Lower leg skin (tissue), 4 donors: ENCODE data around the gene BFAR. TPM values are rescaled to one million over a fixed set of nuclear protein-coding genes. Genes with fewer than 3 reads are reported as not detected.
"Not testable (repeated sequence)": the region's sequence is repeated elsewhere in the genome, so short reads cannot be mapped to it uniquely, and the experiment has no call there.

Source experiments
- DNase-seq, 2 donors: peaks; one replicate each; pipeline ENCODE4 v3.0.0-alpha.2; 2019; ENCODE audit warnings: low spot score in 2 of 2
- H3K4me3 ChIP-seq: fragments of 200-600 bp; sonication (generic); 2 replicates; pipeline ENCODE4 v1.5.1; 2017; ENCODE audit warnings: mild to moderate bottlenecking, low read depth; ENCODE audit not compliant: poor library complexity, severe bottlenecking
- WGBS, 2 donors: methylation state at CpG; one replicate each; pipeline ENCODE4 v1.1.5; 2018; 5-methylcytosine and 5-hydroxymethylcytosine counted together
- intact Hi-C: fragments of 100-400 bp; cut with DNase I; formaldehyde crosslinking; loops from one replicate; pipeline ENCODE4 v1.15.0; 2023; ENCODE audit warnings: low total_unique reads
- total RNA-seq, 4 donors: library from RNA; depleted of rRNA; stranded (reverse); fragments of >200 nt; gene quantifications; one replicate each; pipeline ENCODE4 v1.1.0, GENCODE V29; 2016

The BFAR gene
- total RNA-seq, 4 donors from 2014 or later, result 37.6 to 64.2 (median 53.6) TPM

GRCh38 chr16:14703156-14704011, 70.6 kb downstream of the BFAR start, which contains the start of gene NPIPA3:
Gene NPIPA3 (plus strand): TSS chr16:14703411. CDS start chr16:14708944, 5,533 bp downstream.
- H3K4me3 ChIP-seq, intact Hi-C loops, DNase-seq: not testable (repeated sequence)
- WGBS, 2 donors, result no CpG with 5 or more reads among the region's 73 CpGs

Other genes with a start within 250 kb of the BFAR start
- gene PARN, start 2.7 kb upstream of the BFAR start, total RNA-seq, result 10 to 100 TPM; 23.4 to 28.7 (median 25.4) TPM
- not detected for gene PLA2G10, start 61.4 kb downstream of the BFAR start, total RNA-seq
- 1 to 10 TPM in 2 of 4 donors, under 1 TPM in 1, not detected in 1; 0.57 to 2.0 (median 1.6) TPM for gene NPIPA3, start 70.5 kb downstream of the BFAR start, total RNA-seq
- 1 to 10 TPM in 3 of 4 donors, under 1 TPM in 1; 0.57 to 2.2 (median 1.8) TPM for gene NPIPA2, start 109.6 kb downstream of the BFAR start, total RNA-seq
- 10 to 100 TPM; 30.8 to 47.1 (median 36.0) TPM for gene NOMO1, start 200.8 kb downstream of the BFAR start, total RNA-seq